ENCODE results near the gene CDK18. TPM values are rescaled to one million over a fixed set of nuclear protein-coding genes. Genes with fewer than 3 reads are reported as not detected.

CDK18 gene
- total and polyA plus RNA-seq, 2 of the 8 experiments (the other 6 are each of a cell fraction or from before 2014, with no cell fraction given): 31.2 to 44.0 TPM

DNA sequence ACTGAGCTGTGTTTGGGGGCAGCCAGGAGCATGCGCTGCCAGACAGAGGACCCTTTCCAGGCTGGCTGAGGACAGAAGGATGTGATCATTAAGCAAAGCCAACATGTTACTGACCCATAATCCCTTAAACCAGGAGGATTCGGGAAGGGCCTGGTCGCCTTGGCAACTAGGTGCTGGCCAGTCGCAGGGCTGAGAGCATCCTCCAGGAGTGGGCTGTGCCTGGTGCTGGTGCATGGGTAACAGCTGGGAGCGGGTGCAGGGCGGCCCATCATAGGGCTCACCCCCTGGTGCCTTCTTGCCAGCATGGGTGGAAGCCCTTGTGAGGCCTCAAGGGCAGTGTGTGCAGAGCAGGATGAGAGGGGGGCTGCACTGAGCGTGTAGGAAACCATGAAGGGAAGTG, 17.2 kb downstream of the CDK18 start (continued):
- TF ChIP-seq, protein P1, sequence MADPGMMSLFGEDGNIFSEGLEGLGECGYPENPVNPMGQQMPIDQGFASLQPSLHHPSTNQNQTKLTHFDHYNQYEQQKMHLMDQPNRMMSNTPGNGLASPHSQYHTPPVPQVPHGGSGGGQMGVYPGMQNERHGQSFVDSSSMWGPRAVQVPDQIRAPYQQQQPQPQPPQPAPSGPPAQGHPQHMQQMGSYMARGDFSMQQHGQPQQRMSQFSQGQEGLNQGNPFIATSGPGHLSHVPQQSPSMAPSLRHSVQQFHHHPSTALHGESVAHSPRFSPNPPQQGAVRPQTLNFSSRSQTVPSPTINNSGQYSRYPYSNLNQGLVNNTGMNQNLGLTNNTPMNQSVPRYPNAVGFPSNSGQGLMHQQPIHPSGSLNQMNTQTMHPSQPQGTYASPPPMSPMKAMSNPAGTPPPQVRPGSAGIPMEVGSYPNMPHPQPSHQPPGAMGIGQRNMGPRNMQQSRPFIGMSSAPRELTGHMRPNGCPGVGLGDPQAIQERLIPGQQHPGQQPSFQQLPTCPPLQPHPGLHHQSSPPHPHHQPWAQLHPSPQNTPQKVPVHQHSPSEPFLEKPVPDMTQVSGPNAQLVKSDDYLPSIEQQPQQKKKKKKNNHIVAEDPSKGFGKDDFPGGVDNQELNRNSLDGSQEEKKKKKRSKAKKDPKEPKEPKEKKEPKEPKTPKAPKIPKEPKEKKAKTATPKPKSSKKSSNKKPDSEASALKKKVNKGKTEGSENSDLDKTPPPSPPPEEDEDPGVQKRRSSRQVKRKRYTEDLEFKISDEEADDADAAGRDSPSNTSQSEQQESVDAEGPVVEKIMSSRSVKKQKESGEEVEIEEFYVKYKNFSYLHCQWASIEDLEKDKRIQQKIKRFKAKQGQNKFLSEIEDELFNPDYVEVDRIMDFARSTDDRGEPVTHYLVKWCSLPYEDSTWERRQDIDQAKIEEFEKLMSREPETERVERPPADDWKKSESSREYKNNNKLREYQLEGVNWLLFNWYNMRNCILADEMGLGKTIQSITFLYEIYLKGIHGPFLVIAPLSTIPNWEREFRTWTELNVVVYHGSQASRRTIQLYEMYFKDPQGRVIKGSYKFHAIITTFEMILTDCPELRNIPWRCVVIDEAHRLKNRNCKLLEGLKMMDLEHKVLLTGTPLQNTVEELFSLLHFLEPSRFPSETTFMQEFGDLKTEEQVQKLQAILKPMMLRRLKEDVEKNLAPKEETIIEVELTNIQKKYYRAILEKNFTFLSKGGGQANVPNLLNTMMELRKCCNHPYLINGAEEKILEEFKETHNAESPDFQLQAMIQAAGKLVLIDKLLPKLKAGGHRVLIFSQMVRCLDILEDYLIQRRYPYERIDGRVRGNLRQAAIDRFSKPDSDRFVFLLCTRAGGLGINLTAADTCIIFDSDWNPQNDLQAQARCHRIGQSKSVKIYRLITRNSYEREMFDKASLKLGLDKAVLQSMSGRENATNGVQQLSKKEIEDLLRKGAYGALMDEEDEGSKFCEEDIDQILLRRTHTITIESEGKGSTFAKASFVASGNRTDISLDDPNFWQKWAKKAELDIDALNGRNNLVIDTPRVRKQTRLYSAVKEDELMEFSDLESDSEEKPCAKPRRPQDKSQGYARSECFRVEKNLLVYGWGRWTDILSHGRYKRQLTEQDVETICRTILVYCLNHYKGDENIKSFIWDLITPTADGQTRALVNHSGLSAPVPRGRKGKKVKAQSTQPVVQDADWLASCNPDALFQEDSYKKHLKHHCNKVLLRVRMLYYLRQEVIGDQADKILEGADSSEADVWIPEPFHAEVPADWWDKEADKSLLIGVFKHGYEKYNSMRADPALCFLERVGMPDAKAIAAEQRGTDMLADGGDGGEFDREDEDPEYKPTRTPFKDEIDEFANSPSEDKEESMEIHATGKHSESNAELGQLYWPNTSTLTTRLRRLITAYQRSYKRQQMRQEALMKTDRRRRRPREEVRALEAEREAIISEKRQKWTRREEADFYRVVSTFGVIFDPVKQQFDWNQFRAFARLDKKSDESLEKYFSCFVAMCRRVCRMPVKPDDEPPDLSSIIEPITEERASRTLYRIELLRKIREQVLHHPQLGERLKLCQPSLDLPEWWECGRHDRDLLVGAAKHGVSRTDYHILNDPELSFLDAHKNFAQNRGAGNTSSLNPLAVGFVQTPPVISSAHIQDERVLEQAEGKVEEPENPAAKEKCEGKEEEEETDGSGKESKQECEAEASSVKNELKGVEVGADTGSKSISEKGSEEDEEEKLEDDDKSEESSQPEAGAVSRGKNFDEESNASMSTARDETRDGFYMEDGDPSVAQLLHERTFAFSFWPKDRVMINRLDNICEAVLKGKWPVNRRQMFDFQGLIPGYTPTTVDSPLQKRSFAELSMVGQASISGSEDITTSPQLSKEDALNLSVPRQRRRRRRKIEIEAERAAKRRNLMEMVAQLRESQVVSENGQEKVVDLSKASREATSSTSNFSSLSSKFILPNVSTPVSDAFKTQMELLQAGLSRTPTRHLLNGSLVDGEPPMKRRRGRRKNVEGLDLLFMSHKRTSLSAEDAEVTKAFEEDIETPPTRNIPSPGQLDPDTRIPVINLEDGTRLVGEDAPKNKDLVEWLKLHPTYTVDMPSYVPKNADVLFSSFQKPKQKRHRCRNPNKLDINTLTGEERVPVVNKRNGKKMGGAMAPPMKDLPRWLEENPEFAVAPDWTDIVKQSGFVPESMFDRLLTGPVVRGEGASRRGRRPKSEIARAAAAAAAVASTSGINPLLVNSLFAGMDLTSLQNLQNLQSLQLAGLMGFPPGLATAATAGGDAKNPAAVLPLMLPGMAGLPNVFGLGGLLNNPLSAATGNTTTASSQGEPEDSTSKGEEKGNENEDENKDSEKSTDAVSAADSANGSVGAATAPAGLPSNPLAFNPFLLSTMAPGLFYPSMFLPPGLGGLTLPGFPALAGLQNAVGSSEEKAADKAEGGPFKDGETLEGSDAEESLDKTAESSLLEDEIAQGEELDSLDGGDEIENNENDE (IDR thresholded peaks at IDR 0.05; ENCODE audit: insufficient replicate concordance, low read length): no peak
- TF ChIP-seq ZNF274 (IDR thresholded peaks at IDR 0.05; ENCODE audit: borderline replicate concordance, extremely low read depth, low read length) (no peak), TAF1 (IDR thresholded peaks at IDR 0.05; ENCODE audit: low read depth, low read length) (no peak), CEBPB (IDR thresholded peaks at IDR 0.05; ENCODE audit: low read depth, low read length) (no peak), ASH2L (IDR thresholded peaks at IDR 0.05; ENCODE audit: low read length) (no peak), YY1 (IDR thresholded peaks at IDR 0.05; ENCODE audit: low read depth, low read length) (no peak), RNF2 (IDR thresholded peaks at IDR 0.05; ENCODE audit: borderline replicate concordance, low read depth, low read length, missing control alignments, poor library complexity, severe bottlenecking) (no peak), TCF12 (IDR thresholded peaks at IDR 0.05; ENCODE audit: low read depth, low read length) (no peak), SP4 (IDR thresholded peaks at IDR 0.05; ENCODE audit: low read length) (no peak), CREB1 (IDR thresholded peaks at IDR 0.05) (no peak), NANOG (IDR thresholded peaks at IDR 0.05; ENCODE audit: insufficient read depth, low read depth, low read length, poor library complexity, severe bottlenecking) (no peak)
- TF ChIP-seq, protein P2, sequence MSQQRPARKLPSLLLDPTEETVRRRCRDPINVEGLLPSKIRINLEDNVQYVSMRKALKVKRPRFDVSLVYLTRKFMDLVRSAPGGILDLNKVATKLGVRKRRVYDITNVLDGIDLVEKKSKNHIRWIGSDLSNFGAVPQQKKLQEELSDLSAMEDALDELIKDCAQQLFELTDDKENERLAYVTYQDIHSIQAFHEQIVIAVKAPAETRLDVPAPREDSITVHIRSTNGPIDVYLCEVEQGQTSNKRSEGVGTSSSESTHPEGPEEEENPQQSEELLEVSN (IDR thresholded peaks at IDR 0.05): no peak
